ENCODE results near the gene IGF1R.

Gene IGF1R

DNA sequence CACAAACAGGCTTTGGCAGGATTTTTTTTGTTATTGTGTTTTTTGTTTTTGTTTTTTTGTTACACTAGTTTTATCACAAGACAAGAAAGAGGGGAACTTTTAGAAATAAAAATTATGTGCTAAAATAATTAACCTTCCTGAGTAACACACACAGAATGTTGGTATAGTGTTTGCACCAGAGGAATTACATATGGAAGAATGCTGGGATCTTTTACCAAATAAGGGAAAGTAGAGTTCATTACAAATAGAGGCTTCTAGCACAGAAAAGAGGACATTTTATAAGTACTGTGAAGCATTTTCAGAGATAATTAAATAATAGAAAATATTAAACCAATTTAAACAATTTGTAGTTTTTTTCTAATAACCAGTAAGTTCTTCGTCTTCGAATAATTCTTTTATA, 116.0 kb downstream of the IGF1R start:
- no peak for DNase-seq (ENCODE audit: extremely low spot score, insufficient read length, low read depth)
- FAIRE-seq: no peak

DNA sequence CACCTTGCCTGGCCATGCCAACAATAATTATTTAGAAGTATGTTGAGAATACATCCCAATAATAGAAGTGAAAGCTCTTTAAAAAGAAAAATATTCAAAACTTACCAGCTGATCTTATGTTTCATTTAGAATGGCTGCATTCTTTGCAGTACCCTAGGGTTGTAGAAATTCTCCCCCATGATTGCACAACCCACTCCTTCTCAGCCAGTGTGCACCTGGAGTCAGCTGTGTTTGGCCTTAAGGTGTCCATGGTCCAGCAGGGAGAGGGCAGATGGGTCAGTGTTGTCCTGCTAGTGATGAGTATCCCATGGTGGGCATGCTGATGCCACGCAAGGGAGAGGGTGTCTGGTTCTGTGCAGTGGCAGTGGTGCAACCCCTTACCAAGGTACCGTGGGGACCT, 117.3 kb downstream of the IGF1R start:
- FAIRE-seq (no peak), DNase-seq (ENCODE audit: extremely low spot score, insufficient read length, low read depth) (no peak)

DNA sequence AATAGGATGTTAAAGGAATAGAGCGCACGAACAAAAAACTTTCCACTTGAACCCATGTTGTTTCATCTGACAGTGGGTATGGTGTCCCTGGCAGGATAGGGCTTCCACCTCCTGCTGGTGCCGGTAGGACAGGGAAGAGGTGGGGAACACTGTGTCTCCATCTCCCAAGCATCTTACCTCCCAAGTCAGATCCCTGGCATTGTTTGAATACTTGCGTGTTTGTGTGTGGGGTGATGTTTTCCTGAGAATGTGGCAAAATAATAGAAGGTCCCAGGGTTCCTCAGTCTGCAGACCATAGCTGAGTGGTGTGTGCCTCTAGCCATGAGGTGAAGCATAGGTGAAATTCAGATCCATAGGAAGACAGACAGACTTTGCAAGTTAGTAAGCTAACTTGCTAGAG, 119.4 kb downstream of the IGF1R start:
- DNase-seq (ENCODE audit: extremely low spot score, insufficient read length, low read depth) (no peak), FAIRE-seq (no peak)

DNA sequence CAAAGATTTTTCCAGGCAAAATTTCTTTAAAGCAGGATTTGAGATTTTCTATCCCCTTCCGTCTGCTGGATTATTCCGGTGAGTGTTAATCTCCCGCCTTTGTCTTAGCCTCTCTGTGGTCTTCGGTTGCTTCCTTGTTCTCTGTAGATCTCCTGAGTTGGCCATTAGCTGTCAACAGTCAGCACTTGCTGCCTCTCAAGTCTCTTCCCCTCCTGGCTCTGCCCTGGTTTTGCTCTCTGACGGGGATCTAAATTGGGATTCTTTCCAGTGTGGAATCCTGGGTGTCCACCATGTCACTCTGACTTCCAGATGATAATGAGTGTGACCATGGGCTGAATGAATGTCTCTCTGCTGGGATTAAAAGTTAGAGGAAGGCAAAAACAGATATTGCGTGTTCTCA, 121.5 kb downstream of the IGF1R start:
- FAIRE-seq (no peak), DNase-seq (ENCODE audit: extremely low spot score, insufficient read length, low read depth) (no peak)

DNA sequence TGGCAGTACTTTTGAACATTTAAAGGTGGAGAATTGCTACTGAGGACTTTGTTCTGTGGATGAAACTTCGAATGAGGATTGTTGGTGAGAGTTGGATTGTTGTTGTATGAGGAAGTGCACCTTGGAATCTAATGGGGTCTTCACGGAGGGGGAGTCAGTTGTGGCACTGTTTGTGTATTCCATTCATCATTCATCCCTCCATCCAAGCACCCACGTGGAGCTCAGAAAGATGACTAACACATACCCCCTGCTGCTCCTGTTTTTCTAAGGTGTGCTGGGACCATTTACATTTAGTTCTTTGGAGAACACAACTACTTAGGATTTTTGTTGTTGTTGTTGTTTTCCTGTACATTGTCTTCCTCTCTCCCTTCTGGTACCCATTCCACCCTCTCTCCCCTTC, 122.6 kb downstream of the IGF1R start:
- DNase-seq (ENCODE audit: extremely low spot score, insufficient read length, low read depth) (no peak), FAIRE-seq (no peak)

DNA sequence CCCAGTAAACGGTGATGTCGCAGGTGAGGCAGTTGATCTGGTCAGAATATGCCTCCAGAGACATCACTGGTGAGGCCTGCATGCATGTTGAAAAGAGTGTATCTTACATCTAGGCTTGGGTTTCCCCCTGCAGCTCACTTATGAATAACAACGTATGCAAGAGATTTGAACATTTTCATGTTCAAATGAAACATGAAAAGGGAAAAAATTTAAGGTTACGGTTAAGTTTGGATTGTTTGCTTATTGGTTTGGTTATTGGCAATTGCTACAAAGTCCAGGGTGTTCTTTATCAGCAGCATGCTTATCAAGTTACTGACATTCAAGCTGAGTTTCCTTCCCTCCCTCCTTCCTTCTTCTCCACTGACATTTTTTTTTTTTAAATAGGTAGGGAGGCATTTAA, 123.2 kb downstream of the IGF1R start:
- DNase-seq (ENCODE audit: extremely low spot score, insufficient read length, low read depth) (no peak), FAIRE-seq (no peak)

DNA sequence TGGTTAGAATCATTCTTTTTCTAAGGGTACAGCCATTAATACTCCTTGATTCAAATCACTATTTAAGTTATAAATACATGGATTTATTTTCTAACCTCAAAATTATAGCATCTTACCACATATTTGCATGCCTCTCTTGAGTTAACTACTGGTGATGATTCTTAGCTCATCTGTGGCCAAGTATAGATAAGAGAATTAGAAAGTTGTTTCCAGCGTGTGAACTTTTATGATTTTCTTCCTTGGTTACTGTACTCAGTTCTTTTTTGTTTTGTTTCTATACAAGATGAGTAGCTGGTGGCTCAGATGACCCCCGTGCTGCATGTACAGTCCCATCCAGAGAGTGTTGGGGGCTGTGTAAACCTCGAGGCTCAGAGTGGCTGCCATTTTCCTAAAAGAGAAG, 124.6 kb downstream of the IGF1R start:
- FAIRE-seq: no peak

DNA sequence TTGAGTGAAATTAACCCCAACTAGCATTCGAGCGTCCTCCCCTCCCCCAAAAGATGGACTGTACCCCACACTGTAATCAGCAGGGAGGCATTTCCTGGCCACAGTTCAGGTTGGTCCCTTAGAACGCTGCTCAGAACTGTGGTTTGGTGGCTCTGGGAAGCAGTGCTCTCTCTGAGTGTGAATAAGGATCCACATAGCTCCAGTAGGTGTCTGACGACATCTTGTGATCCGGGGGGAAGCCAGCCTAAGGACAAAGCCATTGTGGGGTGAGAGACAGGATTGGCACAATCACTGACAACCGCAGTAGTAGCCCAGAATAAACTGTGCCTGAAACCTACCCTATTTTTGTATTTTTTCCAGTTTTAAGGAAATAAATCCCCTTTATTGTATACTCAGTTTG, 125.3 kb downstream of the IGF1R start:
- no peak for DNase-seq (ENCODE audit: extremely low spot score, insufficient read length, low read depth)
- FAIRE-seq: no peak

More for the DNA sequence above, 124.6 kb downstream of the IGF1R start:
- DNase-seq (ENCODE audit: extremely low spot score, insufficient read length, low read depth): no peak

DNA sequence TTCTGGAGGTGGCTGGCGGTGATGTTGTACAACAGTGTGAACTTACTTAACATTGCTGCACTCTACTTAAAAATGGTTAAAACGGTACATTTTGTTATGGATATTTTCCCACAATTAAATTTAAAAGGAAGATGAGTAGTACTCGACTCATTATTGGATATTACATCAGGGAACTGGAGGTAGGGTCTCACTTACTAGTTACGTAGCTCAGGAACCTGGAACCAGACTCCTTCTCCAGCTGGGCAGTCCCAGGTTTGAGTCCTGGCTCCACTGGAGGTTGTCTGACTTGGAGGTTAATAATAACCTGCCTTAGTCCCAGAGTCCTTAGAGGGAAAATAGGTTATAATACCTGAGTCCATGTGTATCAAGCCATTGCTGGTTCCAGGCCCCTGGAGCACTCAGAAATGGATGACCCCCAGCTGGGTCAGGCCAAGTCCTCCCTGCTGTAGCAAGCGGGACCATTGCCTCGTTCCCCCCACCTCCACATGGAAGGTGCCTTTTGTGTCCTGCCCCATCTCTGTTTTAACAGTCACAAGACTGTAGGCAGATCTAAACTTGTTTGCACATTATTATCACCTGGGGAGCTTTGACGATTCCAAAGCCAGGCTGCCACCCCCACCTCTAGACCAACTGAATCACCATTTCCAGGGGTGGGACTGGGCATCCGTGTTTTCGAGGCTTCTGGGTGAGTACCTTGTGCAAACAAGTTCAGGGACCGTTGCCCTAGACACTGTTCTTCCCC, 126.6 kb downstream of the IGF1R start:
- DNase-seq (ENCODE audit: extremely low spot score, insufficient read length, low read depth) (no peak), FAIRE-seq (no peak)

DNA sequence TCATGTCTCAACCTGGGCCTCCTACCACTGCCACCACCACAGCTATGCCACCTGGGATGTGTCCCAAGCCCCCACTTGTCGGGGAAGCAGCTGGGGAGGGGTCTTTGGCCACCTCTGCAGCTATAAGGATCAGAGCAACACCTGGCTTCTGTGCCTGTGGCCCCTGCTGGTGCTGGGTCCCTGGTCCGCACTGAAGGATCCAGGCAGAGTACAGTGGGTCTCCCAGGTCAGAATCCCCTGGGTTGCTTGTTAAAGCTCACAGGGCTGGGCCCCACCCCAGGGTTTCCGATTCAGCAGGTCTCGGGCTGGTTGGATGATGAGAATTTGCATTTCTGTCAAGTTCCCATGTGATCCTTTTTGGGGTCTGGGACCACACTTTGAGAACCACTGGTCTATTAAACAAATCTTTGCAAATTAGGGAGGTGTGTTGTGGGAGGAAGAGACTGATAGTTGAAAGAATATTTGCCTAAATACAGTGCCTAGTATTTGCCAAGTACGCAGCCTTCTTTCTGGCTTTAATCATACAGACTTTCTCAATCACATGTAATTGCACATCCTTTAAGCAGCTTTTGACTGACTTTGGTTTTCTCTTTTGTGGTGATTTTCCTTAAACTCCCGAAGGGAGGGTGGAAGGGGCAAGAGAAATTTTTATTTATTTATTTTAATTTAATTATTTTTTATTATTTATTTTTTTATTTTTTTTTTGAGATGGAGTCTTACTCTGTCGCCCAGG, 127.3 kb downstream of the IGF1R start:
- FAIRE-seq: no peak
- no peak for DNase-seq (ENCODE audit: extremely low spot score, insufficient read length, low read depth)

DNA sequence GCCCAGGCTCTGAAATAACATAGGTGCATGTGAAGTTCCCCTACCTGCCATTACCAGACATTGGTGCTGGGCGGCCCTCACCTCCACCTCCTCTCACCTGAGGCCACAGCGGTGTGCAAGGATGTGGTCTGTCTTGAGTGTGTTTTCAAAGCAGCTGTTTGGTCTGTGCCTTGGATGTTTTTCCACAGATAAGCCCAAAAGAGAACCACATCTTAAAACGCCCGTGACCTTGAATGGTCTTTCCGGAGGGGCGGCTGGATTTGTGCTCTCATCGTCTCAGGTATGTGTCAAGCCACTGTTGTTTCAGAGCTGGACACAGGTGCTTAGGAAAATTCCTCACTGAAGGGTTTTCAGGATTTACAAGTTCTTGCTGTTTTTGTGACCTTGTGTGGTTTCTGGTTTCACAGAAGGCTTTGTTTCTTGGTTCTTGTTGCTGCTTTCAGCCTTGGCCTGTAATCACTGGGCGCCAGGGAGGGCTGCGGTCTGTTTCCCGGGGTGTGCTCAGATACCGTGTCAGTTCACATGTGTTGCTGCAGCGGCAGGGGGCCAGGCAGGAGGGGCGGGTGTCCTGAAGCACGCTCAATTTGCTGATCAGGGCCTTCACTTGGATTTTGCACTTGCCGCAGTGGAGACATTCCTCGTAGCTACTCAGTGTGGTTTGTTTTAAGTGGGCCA, 128.4 kb downstream of the IGF1R start:
- FAIRE-seq (no peak), DNase-seq (ENCODE audit: extremely low spot score, insufficient read length, low read depth) (peak; percentile 5)

DNA sequence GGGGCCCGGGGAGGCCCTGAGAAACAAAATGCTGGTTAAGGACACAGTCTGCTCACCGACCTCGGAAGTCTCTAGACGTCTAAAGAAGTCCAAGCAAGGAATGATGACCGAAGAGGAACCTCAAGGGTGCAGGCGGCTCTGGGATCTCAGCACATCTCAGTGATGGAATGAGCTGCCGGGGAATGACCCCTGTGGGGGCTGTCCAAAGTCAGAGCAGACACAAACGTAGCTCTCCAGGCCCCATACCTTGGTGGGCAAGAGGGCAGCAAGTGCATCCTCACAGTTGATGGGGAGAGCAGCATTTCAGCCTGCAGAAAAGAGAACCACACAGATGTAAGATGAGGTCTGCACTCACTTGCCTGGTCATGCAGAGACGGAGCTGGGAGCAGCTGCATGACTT, 129.1 kb downstream of the IGF1R start:
- FAIRE-seq: no peak
- DNase-seq (ENCODE audit: extremely low spot score, insufficient read length, low read depth): no peak

DNA sequence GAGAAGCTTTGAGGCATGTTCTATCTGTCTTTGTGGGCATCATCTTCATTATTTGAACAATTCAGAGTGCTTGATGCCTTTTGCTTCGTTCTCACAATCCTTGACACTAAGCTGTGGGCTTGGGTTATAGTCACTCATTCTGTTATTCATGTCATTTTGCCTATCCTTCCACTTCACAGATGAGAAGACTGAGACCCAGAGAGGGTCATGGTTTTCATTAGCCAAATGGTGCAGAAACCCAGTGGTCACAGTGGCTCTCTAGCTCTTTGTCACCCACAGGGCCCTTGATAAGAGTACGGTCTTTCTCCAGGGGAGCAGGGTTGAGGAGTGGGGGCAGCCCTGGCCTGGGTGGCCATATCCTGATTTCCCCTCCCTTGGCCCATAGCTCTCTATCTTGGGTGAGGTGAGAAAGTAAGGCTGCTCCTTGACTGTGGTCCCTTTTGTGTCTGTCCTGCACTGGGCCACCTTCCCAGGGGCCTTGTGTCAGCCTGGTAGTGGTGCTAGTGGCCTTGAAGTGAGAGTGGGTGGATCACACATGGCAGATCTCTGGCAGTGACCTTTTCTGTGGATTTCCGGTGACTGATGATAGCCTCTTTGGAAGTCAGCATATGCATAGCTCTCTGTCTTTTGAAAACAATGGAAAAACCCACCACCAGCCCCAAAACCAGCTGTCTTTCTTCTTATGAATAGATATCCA, 130.1 kb downstream of the IGF1R start:
- no peak for DNase-seq (ENCODE audit: extremely low spot score, insufficient read length, low read depth)
- no peak for FAIRE-seq

DNA sequence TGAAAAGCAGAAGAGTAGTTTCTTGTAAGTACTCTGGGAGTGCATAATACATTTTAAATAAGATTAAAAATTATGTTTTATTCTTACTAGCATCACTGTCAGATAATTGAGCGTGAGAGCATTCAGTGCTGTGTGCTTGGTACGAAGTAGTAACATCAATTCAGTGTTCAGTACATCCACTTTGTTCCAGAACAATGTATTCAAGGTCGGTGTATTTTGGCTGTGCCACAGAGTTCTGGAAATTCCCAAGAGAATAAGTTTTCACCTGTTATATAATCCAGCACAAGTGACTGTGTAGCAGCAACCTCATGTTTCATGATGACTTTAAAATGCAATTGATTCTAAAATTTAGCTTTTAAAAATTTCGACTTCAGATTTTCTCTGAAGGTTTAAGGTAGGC, 130.6 kb downstream of the IGF1R start:
- DNase-seq (ENCODE audit: extremely low spot score, insufficient read length, low read depth) (no peak), FAIRE-seq (no peak)

DNA sequence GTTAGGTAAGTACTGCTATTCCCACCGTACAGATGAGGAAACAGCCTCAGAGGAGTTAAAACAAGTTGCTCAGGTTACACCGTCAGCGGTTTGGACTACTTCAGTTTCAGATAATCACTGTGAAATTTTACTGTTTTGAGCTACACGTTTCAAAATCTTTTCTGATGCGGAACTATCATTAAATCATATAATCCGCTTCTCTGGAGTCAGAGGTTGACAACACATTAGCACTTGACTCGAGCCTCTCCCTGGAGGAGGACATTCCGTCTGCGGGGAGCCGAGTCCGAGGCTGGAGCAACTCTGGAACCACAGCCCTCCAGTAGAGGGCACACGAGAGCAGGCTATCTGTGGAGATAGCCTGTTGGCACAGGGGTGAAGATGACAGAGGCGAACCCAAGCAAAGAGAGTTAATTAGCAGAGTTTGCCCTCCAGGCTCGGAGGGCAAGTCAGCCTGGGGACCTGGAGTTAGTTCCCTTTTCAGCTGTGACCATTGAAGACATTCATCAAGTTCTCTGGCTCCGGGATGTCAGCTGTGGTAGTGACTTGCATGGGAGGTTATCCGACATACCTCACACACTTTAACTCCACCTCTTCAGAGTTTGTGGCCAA, 131.2 kb downstream of the IGF1R start:
- DNase-seq (ENCODE audit: extremely low spot score, insufficient read length, low read depth): peak; percentile 50
- FAIRE-seq: peak; percentile 78

DNA sequence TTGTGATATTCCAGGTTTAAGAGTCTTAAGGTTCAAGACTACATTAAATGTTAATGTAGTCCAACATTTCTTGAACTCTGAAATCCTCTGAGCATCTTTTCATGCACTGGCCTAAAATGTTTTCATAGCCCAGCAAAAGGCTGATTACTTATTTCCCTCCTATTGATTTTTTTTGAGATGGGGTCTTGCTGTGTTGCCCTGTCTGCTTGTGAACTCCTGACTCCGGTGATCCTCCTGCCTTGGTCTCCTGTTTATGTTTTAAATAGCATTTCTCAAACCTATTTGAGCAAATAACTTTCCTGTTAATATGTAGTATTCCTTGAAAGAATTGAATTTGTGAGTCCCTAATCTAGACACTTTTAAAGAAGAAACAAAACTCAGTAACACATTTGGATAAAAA, 133.5 kb downstream of the IGF1R start:
- FAIRE-seq (no peak), DNase-seq (ENCODE audit: extremely low spot score, insufficient read length, low read depth) (no peak)

DNA sequence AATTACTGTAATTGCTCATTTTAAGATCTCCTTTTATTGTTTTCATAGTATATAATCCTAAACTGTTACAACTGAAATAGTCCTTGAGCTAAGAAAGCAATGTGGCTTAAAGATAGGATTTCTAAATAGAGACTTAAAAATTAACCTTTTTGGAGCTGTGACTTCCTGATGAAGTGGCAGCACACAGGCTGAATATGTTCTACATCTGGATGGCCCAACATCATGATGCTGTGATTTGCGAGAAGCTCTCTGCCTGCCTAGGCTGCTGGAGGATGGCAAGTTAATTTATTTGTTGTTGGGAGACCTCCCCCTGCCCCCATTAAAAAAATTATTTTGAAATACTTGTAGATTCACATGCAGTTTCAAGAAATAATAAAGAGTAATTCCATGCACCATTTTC, 134.5 kb downstream of the IGF1R start:
- FAIRE-seq (no peak), DNase-seq (ENCODE audit: extremely low spot score, insufficient read length, low read depth) (no peak)

DNA sequence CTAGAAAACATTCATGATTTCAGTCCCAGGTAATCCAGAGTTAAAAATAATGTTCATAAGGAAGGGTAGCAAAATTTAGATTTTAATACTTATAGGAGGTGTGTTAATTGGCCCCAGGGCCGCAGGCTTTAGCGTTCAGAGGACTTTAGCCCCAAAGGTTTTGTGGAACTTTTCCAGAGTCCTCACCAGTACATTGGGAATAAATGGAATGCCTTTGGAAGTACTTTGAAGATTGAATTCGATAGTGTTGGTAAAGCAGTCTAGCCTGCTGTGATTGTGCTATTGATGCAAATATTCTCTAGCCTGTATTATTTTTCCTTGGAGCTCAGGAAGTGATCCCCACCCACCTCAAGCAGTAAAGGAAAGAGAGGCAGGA, 137.1 kb downstream of the IGF1R start:
- DNase-seq (ENCODE audit: extremely low spot score, insufficient read length, low read depth): no peak
- no peak for FAIRE-seq

DNA sequence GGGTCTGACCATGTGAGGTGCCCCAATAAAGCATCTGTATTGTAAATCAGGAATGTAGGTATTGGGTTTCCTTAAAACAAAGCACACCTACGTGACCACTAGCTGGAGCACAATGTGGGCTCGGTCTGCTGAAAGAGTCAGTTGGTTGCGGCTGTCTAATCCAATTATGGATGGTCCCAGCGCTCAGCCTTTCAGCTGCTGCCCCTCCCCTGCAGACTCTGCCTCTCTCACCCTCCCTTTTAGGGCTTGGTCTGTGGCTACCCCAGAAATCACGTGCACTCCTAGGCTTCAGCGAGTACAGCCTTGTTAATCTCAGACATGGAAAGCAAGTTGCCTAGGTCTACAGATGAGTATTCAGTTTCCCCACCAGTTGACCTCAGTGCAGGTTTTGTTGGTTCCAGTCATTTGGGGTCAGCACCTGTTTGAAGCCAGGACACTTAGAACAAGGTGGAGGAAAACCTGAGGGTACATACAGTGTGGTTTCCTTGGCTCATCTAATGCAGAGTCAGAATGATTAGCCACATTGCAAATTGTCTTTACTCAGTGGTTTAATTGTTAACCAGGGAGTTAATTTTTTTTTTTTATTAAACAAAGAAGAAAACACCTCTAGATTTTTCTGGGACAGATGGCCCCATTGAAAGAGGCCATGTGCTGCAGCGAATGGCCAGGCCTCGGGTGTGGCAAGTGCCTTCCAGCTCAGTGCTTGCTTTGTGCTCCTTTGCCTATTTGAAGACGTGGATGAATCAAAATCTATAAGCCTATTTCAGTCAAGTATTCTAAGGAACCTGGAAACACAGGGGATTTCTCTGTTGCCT, 137.7 kb downstream of the IGF1R start:
- FAIRE-seq (peak; percentile 48), DNase-seq (ENCODE audit: extremely low spot score, insufficient read length, low read depth) (peak; percentile 8)

DNA sequence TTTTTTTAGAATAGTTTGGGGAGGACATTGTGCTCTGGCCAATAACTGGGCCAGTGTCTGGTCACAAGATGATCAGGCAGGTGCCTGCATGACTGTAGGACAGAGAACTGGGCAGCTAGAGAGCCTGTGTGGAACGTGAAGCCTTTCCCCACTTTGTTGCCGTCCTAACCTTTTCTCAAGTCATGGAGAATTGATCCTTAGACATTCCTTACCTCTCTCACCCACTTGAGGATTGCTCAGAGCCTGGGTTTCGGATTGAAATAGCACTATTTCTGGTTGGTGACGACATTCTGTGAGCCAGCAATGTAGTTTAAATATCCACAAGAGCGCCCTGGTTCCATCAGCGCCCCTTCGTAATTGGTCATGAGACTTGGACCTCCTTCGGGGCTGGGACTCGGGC, 138.4 kb downstream of the IGF1R start:
- FAIRE-seq (no peak), DNase-seq (ENCODE audit: extremely low spot score, insufficient read length, low read depth) (no peak)

All from GM18507 (cell line).